NOMO-1 (cell line): ENCODE results near the gene OTOP2.

Experiments used
- DNase-seq, 2 experiments: peaks; one replicate each; lab custom pipeline; 2025; ENCODE audit not compliant: unreplicated experiment in 2 of 2; lab: John Stamatoyannopoulos, UW

Gene OTOP2

DNA sequence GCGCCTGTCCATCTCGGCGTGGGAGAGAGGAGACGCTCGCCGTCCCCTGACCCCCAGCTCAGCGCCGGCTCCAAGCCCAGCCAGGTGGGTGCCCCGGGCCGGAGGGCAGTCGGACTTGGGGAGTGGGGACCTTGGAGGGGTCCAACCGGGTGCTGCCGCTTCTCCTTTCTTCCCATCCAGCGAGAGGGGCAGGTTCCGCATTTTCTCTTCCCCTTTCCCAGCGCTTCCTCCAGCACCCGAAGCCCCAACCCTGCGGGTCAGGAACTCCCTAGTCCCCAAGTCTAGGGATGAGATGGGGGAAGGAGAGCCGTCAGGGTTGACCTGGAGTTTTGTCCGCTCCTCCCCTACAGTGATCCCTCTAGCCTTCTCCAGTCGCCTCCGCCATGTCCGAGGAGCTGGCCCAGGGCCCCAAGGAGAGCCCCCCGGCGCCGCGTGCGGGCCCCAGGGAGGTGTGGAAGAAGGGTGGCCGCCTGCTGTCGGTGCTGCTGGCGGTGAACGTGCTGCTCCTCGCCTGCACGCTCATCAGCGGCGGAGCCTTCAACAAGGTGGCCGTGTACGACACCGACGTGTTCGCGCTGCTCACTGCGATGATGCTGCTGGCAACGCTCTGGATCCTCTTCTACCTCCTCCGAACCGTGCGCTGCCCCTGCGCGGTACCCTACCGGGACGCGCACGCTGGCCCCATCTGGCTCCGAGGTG lies at the start of gene OTOP2:
Gene OTOP2 (plus strand): TSS at position 24 of the 699 bp plus-strand sequence. CDS start 360 bp downstream, at position 384.
- peak; percentile 29 to 34 for DNase-seq

DNA sequence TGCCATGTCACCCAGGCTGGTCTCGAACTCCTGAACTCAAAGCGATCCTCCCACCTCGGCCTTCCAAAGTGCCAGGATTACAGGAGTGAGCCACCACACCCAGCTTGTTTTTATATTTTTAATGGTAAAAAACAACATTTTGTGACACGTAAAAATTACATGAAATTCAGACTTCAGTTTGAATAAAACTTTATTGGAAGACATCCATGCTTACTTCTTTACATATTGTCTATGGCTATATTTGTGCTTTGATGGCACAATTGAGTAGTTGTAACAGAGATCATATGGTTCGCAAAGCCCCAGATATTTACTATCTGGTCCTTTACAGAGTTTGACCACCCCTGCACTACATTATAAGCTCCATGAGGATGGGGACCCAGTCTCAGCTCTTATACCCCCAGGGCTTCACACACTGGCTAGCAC lies 49.4 kb upstream of the OTOP2 start:
- DNase-seq, result no peak

GRCh38 chr17:74875155-74875976 lies 48.7 kb upstream of the OTOP2 start:
- no peak for DNase-seq

GRCh38 chr17:74875977-74876593 lies 48.0 kb upstream of the OTOP2 start:
- DNase-seq, result no peak

- DNase-seq, result no peak
These were observed 46.2 kb upstream of the OTOP2 start for GRCh38 chr17:74877592-74878548.

GRCh38 chr17:74878658-74879057 lies 45.4 kb upstream of the OTOP2 start:
- DNase-seq, result no peak

GRCh38 chr17:74879308-74879707 lies 44.8 kb upstream of the OTOP2 start:
- no peak for DNase-seq

DNA sequence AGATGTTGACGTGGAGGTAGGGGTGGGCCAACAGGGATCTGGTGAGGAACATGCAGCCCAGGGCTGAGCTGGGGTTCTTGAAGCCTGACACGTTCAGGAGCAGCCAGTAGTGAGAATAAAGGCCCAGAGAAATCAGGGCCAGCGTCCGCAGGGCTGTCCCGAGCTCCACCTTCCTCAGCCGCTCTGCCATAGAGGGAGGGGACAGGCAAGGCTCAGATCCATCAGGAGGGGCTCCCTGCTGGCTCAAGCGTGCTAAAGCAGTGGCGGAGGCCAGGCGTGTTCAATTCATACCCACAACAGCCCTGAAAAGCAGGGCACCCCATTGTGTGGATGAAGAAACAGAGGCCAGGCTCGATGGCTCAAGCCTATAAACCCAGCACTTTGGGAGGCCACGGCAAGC lies 43.0 kb upstream of the OTOP2 start:
- no peak for DNase-seq

- no peak for DNase-seq
These were observed 41.4 kb upstream of the OTOP2 start for GRCh38 chr17:74882517-74883240.

DNA sequence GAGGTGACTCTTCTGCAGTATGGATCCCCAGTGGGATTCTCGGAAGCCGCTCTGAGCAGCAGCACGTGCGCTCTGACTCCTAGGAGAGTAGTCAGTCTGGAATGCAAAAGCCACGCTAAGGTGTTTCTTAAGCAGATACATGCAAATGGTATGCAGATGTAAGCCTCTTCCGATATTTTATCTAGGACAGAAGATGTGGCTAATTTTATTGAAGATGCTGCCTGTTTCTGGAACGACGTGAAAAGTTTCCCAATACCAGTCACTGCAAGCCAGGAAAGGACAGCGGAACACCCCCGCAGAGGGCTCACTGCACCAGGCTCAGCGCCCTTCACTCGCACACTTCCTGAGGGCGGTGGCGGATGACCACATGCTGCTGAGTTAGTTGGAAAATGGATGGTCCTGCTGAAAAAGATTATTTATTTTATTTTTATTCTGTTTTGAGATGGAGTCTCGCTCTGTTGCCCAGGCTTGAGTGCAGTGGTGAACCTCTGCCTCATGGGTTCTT lies 40.8 kb upstream of the OTOP2 start:
- no peak for DNase-seq

- DNase-seq, result no peak
These were observed 35.6 kb upstream of the OTOP2 start for GRCh38 chr17:74888469-74888868.

DNA sequence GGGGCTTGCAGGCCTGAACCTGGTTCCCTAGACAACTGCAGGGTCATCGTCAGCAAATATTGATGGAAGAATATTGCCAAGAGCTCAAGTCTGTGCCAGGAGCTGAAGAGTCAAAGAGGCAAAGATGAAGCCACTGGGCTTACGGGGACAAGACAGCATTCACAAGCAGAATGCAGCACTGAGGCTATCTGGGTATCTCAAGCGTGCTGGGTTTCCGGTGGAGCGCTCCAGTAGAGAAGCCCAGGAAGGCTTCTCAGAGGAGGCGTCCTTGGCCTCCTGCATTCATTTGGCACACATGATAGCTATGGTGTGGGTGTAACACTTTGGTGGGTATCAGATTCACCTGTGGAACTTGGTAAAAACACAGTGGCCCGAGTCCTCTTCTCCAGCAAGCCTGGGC lies 33.5 kb upstream of the OTOP2 start:
- DNase-seq, result no peak

GRCh38 chr17:74892013-74892841 lies 31.8 kb upstream of the OTOP2 start:
- DNase-seq, result no peak

- DNase-seq, result no peak
These were observed 30.8 kb upstream of the OTOP2 start, which contains the start of gene FADS6 for GRCh38 chr17:74892974-74893911. Gene FADS6, minus strand, starts transcription at chr17:74893633. Its CDS starts 38 bp downstream, at chr17:74893595.

- DNase-seq, result no peak
These were observed 30.0 kb upstream of the OTOP2 start for GRCh38 chr17:74893936-74894671.

- no peak for DNase-seq
These were observed 25.6 kb upstream of the OTOP2 start for GRCh38 chr17:74898376-74898946.

DNA sequence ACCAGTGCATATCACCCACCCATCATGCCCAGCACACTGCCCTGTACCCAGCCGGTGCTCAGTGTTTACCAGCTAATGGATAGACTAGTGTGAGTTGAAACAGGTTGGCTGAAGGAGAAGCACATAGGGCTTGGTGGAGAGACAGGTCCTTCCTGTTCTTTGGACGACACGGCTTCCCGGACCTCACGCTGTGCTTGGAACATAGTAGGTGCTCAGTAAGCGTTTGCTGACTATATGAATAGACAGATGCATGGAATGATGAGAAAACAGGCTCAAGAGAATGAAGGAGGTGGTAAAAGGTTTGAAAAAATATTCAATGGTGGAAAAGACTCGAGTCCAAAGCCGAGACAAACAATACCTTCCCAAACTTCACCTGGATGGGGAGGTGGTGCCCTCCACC lies 23.9 kb upstream of the OTOP2 start:
- DNase-seq, result no peak
